Mucosa of descending colon (tissue), 3 donors: ENCODE measurements around the gene WDR44. TPM values are rescaled to one million over a fixed set of nuclear protein-coding genes. Genes with fewer than 3 reads are reported as not detected.

ENCODE experiments used
- ATAC-seq: fragments of 200-7000 bp; cut with Tn5 transposase; one replicate; pipeline ENCODE4 v1.9.1; 2020; ENCODE audit warnings: mild to moderate bottlenecking, moderate library complexity
- DNase-seq, 3 donors: peaks; one replicate each; pipeline ENCODE4 v3.0.0-alpha.2; 2020
- H3K36me3 ChIP-seq: fragments of 200-600 bp; one replicate; pipeline ENCODE4 v1.8.0; 2021; ENCODE audit warnings: low read depth, mild to moderate bottlenecking
- H3K4me1 ChIP-seq: fragments of 200-600 bp; one replicate; pipeline ENCODE4 v1.8.0; 2021; ENCODE audit warnings: low read depth, mild to moderate bottlenecking
- H3K4me3 ChIP-seq: fragments of 200-600 bp; one replicate; pipeline ENCODE4 v1.8.0; 2021; ENCODE audit warnings: mild to moderate bottlenecking
- H3K9me3 ChIP-seq: fragments of 200-600 bp; one replicate; pipeline ENCODE4 v1.8.0; 2021; ENCODE audit warnings: mild to moderate bottlenecking
- intact Hi-C, 2 donors: fragments of 100-400 bp; cut with DNase I in 1 of 2; cut with micrococcal nuclease in 1 of 2; formaldehyde crosslinking; loops; one replicate each; pipeline versions ENCODE4 v1.11.0 to v1.11.1; 2022; cut with DNase I, micrococcal nuclease
- total RNA-seq, 3 donors: library from RNA; stranded (reverse); fragmentation: NEBNext Ultra II Directional in 2 of 3; extraction: Animal tissue kit (Norgen Biotek cat#: 25700) in 2 of 3; gene quantifications; one replicate each; pipeline versions ENCODE4 v1.2.1 to v1.2.4, GENCODE V29; 2021 to 2023
- TF ChIP-seq, protein P1 (sequence below): fragments of 200-600 bp; IDR thresholded peaks from one replicate; pipeline ENCODE4 v1.8.0; 2022; ENCODE audit warnings: antibody characterized with exemption, mild to moderate bottlenecking
- donor health status: DM: no; HTN: no; CAD: no; lungs with moderate emphysema.
- donor health status: DM: no; HTN: no; CAD: no.
- donor health status: DM: no; HTN: yes; CAD: no.

WDR44 gene
- total RNA-seq, 3 donors from 2014 or later = 9.6 to 15.0 (median 10.7) TPM

DNA sequence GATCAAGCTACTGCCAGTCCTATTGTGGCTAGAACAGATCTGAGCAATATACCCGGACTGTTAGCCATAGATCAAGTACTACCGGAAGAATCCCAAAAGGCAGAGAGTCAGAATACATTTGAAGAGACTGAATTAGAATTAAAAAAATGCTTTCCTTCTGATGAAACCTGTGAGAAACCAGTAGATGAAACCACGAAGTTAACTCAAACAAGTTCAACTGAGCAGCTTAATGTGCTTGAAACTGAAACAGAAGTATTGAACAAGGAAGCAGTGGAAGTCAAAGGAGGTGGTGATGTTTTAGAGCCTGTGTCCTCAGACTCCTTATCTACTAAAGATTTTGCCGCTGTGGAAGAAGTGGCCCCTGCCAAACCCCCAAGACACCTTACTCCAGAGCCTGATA lies 46.8 kb downstream of the WDR44 start:
- ATAC-seq (no peak), DNase-seq (no peak)
- Histone ChIP-seq H3K36me3 (no peaks in the 10 kb centered on the region), H3K9me3 (no peaks in the 10 kb centered on the region), H3K4me1 (no peaks in the 10 kb centered on the region), H3K4me3 (no peak overlapping the region)
- intact Hi-C loops = no loop called here
- TF ChIP-seq, protein P1, sequence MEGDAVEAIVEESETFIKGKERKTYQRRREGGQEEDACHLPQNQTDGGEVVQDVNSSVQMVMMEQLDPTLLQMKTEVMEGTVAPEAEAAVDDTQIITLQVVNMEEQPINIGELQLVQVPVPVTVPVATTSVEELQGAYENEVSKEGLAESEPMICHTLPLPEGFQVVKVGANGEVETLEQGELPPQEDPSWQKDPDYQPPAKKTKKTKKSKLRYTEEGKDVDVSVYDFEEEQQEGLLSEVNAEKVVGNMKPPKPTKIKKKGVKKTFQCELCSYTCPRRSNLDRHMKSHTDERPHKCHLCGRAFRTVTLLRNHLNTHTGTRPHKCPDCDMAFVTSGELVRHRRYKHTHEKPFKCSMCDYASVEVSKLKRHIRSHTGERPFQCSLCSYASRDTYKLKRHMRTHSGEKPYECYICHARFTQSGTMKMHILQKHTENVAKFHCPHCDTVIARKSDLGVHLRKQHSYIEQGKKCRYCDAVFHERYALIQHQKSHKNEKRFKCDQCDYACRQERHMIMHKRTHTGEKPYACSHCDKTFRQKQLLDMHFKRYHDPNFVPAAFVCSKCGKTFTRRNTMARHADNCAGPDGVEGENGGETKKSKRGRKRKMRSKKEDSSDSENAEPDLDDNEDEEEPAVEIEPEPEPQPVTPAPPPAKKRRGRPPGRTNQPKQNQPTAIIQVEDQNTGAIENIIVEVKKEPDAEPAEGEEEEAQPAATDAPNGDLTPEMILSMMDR = no peak

DNA sequence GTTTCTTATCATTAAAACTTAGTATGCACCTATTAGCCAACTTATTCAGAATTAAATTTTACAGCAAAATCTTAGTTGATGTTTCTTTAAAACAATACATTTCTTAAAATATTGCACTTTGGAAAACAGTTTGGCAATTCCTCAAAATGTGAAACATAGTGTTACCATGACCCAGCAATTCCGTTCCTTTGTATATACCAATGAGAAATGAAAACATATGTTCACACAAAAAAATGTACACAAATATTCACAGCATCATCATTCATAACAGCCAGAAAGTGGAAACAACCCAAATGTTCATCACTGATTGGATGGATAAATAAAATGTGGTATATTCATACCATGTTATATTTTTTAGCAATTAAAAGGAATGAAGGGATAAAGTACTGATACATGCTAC lies 50.2 kb downstream of the WDR44 start:
- Histone ChIP-seq H3K36me3 (no peaks in the 10 kb centered on the region), H3K9me3 (no peaks in the 10 kb centered on the region), H3K4me3 (no peak overlapping the region), H3K4me1 (no peaks in the 10 kb centered on the region)
- no peak for DNase-seq
- intact Hi-C loops = no loop called here
- TF ChIP-seq, protein P1 = no peak
- ATAC-seq = no peak

GRCh38 chrX:118418811-118419251 lies 72.9 kb downstream of the WDR44 start:
- peak in 2 of 3 donors; percentile 14 to 23 for DNase-seq

DNA sequence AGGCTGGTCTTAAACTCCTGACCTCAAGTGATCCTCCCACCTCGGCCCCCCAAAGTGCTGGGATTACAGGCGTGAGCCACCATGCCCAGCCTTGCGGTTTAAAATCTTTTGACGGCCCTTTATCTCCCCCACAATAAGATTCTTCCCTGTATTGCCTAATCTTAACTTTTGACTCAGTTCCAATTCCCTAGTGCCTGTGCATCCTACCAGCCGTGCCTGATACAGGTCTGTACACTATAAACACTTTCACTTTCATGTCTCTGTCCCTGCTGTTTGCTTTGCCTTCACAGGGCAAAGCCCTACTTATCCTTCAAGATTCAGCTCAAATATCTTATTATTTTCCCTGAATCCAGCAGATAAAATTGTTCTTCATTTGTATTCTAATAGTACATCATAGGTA lies 74.6 kb downstream of the WDR44 start:
- DNase-seq = peak in 1 of 3 donors; percentile 9
- peak; percentile 89 for ATAC-seq
- H3K4me1 ChIP-seq = no peaks in the 10 kb centered on the region
- no peaks in the 10 kb centered on the region for H3K9me3 ChIP-seq
- no peak overlapping the region for H3K4me3 ChIP-seq
- TF ChIP-seq, protein P1 = no peak
- H3K36me3 ChIP-seq = no peaks in the 10 kb centered on the region
- intact Hi-C loops = no loop called here

More at GRCh38 chrX:118418811-118419251, 72.9 kb downstream of the WDR44 start:
- Histone ChIP-seq H3K9me3 (no peaks in the 10 kb centered on the region), H3K4me3 (no peak overlapping the region), H3K4me1 (no peaks in the 10 kb centered on the region), H3K36me3 (no peaks in the 10 kb centered on the region)
- intact Hi-C loops = no loop called here
- TF ChIP-seq, protein P1 = no peak
- ATAC-seq = peak; percentile 62

DNA sequence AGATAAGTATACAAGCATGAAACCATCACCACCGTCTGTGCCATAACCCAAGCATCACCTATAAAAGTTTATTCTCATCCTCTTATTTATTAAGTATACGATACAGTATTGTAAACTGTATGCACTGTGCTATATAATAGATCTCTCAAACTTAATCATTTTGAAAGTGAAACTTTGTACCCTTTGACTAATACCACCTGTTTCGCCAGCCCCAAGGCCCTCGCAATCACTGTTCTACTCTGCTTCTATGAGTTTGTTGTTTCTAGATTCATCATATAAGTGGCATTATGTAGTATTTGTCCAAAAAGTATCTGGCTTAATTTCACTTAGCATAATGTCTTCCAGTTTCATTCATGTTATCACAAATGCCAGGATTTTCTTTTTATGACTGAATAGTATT lies 77.7 kb downstream of the WDR44 start:
- TF ChIP-seq, protein P1 = no peak
- no peaks in the 10 kb centered on the region for H3K9me3 ChIP-seq
- ATAC-seq = no peak
- no peaks in the 10 kb centered on the region for H3K4me1 ChIP-seq
- no peak overlapping the region for H3K4me3 ChIP-seq
- no peak for DNase-seq
- intact Hi-C loops = no loop called here
- no peaks in the 10 kb centered on the region for H3K36me3 ChIP-seq

DNA sequence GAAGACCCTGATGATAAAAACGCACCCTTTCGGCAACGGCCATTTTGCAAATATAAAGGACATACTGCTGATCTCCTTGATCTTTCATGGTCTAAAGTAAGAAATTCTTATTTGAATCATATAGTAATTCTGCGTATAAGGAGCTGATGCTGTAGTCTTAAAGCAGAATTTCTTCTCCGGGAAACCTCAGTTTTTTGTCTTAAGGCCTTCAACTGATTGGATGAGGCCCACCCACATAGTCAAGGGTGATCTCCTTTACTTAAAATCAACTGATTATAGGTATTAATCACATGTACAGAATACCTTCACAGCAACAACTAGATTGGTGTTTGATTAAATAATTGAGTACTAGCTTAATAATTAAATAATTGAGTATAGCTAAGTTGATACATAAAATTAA lies 86.9 kb downstream of the WDR44 start:
- TF ChIP-seq, protein P1 = no peak
- Histone ChIP-seq H3K36me3 (no peaks in the 10 kb centered on the region), H3K9me3 (no peaks in the 10 kb centered on the region), H3K4me1 (no peaks in the 10 kb centered on the region), H3K4me3 (no peak overlapping the region)
- intact Hi-C loops = no loop called here
- no peak for DNase-seq
- ATAC-seq = no peak
